ENCODE data around the gene TFPI2. TPM values are rescaled to one million over a fixed set of nuclear protein-coding genes. Genes with fewer than 3 reads are reported as not detected.

The TFPI2 gene
- total and polyA plus RNA-seq, 10 donors = 0.92 to 6.3 (median 1.5) TPM

- intact Hi-C loops (cut with DNase I; ENCODE audit: low total_unique reads) = no loop called here
- 60 to 100% (median 82%) methylated on average over 1 of the region's 1 CpG for WGBS, 5 donors
- Histone ChIP-seq H3K4me1 (peaks cover 0 to 1% (median under 1%) of the 10 kb centered on the region in 6 donors), H3K27me3 (replicated peaks in 1 of 7) (peaks cover 0 to 18% (median 0%) of the 10 kb centered on the region in 7 donors), H3K4me3 (no peak overlapping the region), H3K9me3 (peaks cover 0 to 7% (median 4%) of the 10 kb centered on the region in 8 donors), H3K27ac (no peak overlapping the region), H3K36me3 (no peaks in the 10 kb centered on the region)
- no peak for DNase-seq
- TF ChIP-seq POLR2A (IDR thresholded peaks at IDR 0.05) (no peak), CTCF (IDR thresholded peaks at IDR 0.05 in 8 of 11, conservative IDR thresholded peaks at IDR 0.05 in 3 of 11) (no peak), POLR2AphosphoS5 (IDR thresholded peaks at IDR 0.05) (no peak)
Measured at GRCh38 chr7:93884541-93884940, 6.0 kb downstream of the TFPI2 start.

GRCh38 chr7:93883917-93884345 is 6.6 kb downstream of the TFPI2 start:
- no peak for TF ChIP-seq CTCF (IDR thresholded peaks at IDR 0.05 in 8 of 11, conservative IDR thresholded peaks at IDR 0.05 in 3 of 11)
- TF ChIP-seq POLR2A (IDR thresholded peaks at IDR 0.05) = no peak
- no peak for TF ChIP-seq POLR2AphosphoS5 (IDR thresholded peaks at IDR 0.05)
- H3K4me3 ChIP-seq = no peak overlapping the region
- H3K36me3 ChIP-seq = no peaks in the 10 kb centered on the region
- intact Hi-C loops (cut with DNase I; ENCODE audit: low total_unique reads) = no loop called here
- no peak overlapping the region for H3K27ac ChIP-seq
- H3K9me3 ChIP-seq = peaks cover 0 to 13% (median 10%) of the 10 kb centered on the region in 8 donors
- H3K27me3 ChIP-seq (replicated peaks in 1 of 7) = peaks cover 0 to 12% (median 0%) of the 10 kb centered on the region in 7 donors
- H3K4me1 ChIP-seq = no peaks in the 10 kb centered on the region
- DNase-seq = no peak

GRCh38 chr7:93883078-93883916 is 7.3 kb downstream of the TFPI2 start:
- intact Hi-C loops (cut with DNase I; ENCODE audit: low total_unique reads) = no loop called here
- peaks cover 0 to 16% (median 13%) of the 10 kb centered on the region in 8 donors for H3K9me3 ChIP-seq
- no peaks in the 10 kb centered on the region for H3K36me3 ChIP-seq
- H3K27me3 ChIP-seq (replicated peaks in 1 of 7) = peaks cover 0 to 7% (median 0%) of the 10 kb centered on the region in 7 donors
- DNase-seq = no peak
- 82 to 93% (median 85%) methylated on average over 3 of the region's 3 CpGs for WGBS, 5 donors
- no peak overlapping the region for H3K27ac ChIP-seq
- no peaks in the 10 kb centered on the region for H3K4me1 ChIP-seq
- H3K4me3 ChIP-seq = no peak overlapping the region
- TF ChIP-seq CTCF (IDR thresholded peaks at IDR 0.05 in 8 of 11, conservative IDR thresholded peaks at IDR 0.05 in 3 of 11) = no peak
- TF ChIP-seq POLR2A (IDR thresholded peaks at IDR 0.05) = no peak
- no peak for TF ChIP-seq POLR2AphosphoS5 (IDR thresholded peaks at IDR 0.05)

- no peak for DNase-seq
- peaks cover 0 to 7% (median 0%) of the 10 kb centered on the region in 7 donors for H3K27me3 ChIP-seq (replicated peaks in 1 of 7)
- TF ChIP-seq POLR2AphosphoS5 (IDR thresholded peaks at IDR 0.05) (no peak), POLR2A (IDR thresholded peaks at IDR 0.05) (no peak), CTCF (IDR thresholded peaks at IDR 0.05 in 8 of 11, conservative IDR thresholded peaks at IDR 0.05 in 3 of 11) (no peak)
- H3K27ac ChIP-seq = no peak overlapping the region
- intact Hi-C loops (cut with DNase I; ENCODE audit: low total_unique reads) = no loop called here
- H3K4me3 ChIP-seq = no peak overlapping the region
- no peaks in the 10 kb centered on the region for H3K36me3 ChIP-seq
- no peaks in the 10 kb centered on the region for H3K4me1 ChIP-seq
- H3K9me3 ChIP-seq = peaks cover 0 to 16% (median 13%) of the 10 kb centered on the region in 8 donors
Measured at GRCh38 chr7:93882468-93882867, 8.1 kb downstream of the TFPI2 start.

All from spleen (tissue), 11 donors.